Stomach (tissue), 9 donors: ENCODE data around the gene PELO. TPM values are rescaled to one million over a fixed set of nuclear protein-coding genes. Genes with fewer than 3 reads are reported as not detected.
A peak's percentile ranks its signal among the peaks of the same experiment; 100 is the strongest.

Source experiments
- DNase-seq, 2 donors: peaks; one replicate each; pipeline versions ENCODE4 v3.0.0 to v3.0.0-alpha.2; 2013 to 2019
- H3K27ac ChIP-seq, 5 donors: fragments of 200-600 bp in 4 of 5; sonication (generic) in 4 of 5; one replicate each; pipeline ENCODE4 v1.5.1; 2013 to 2019; ENCODE audit warnings: mild to moderate bottlenecking in 1 of 5, moderate library complexity in 1 of 5
- H3K27me3 ChIP-seq, 3 donors: fragments of 200-600 bp; sonication (generic); one replicate each; pipeline ENCODE4 v1.5.1; 2017 to 2019; ENCODE audit warnings: mixed run types in 1 of 3
- H3K36me3 ChIP-seq, 4 donors: fragments of 200-600 bp; sonication (generic); 1 replicate in 3 of 4; 2 replicates in 1 of 4; pipeline ENCODE4 v1.5.1; 2016 to 2019
- H3K4me1 ChIP-seq, 4 donors: fragments of 200-600 bp; sonication (generic); one replicate each; pipeline ENCODE4 v1.5.1; 2016 to 2019
- H3K4me3 ChIP-seq, 4 donors: fragments of 200-600 bp; sonication (generic) in 3 of 4; one replicate each; pipeline ENCODE4 v1.5.1; 2016 to 2019; ENCODE audit warnings: mild to moderate bottlenecking in 1 of 4
- H3K9me3 ChIP-seq, 4 donors: fragments of 200-600 bp; sonication (generic); one replicate each; pipeline ENCODE4 v1.5.1; 2016 to 2019
- EP300 ChIP-seq: sonication (generic); formaldehyde crosslinking; IDR thresholded peaks from one replicate; pipeline ENCODE4 v1.6.1; 2017; ENCODE audit warnings: antibody characterized with exemption
- POLR2A ChIP-seq, 4 donors: fragments of 450-650 bp; IDR thresholded peaks; one replicate each; pipeline ENCODE4 v1.6.1; 2016; ENCODE audit warnings: antibody characterized with exemption in 4 of 4, control low read depth in 2 of 4, mild to moderate bottlenecking in 1 of 4, moderate library complexity in 1 of 4
- POLR2AphosphoS5 ChIP-seq, 3 donors: sonication (generic); formaldehyde crosslinking; IDR thresholded peaks; one replicate each; pipeline ENCODE4 v1.6.1; 2016; ENCODE audit warnings: antibody characterized with exemption in 3 of 3
- whole genome bisulfite sequencing, 5 donors: extraction: QIAGEN DNeasy Blood & Tissue Kit in 3 of 5; methylation state at CpG; one replicate each; pipeline versions ENCODE4 v1.1.5 to v1.1.7; 2013 to 2018; 5-methylcytosine and 5-hydroxymethylcytosine counted together
- intact Hi-C: fragments of 100-400 bp; cut with DNase I; formaldehyde crosslinking; loops from one replicate; pipeline ENCODE4 v1.15.1; 2023; ENCODE audit warnings: low total_unique reads
- polyA plus RNA-seq, 3 donors: library from polyadenylated mRNA; stranded (reverse); fragments of 200-250 nt; gene quantifications; one replicate each; pipeline ENCODE4 v1.2.3, GENCODE V29; 2013
- total RNA-seq, 5 donors: library from RNA; depleted of rRNA; stranded (reverse); fragments of >200 nt; gene quantifications; one replicate each; pipeline versions ENCODE4 v1.1.0 to v1.2.3, GENCODE V29; 2014 to 2016
- TF ChIP-seq, protein P1 (sequence below), 7 experiments: fragments of 450-650 bp in 4 of 7; fragments of 200-600 bp in 3 of 7; sonication (generic) in 3 of 7; IDR thresholded peaks; one replicate each; pipeline ENCODE4 v1.5.1; 2016 to 2019; ENCODE audit warnings: antibody characterized with exemption in 7 of 7, control low read depth in 2 of 7, mild to moderate bottlenecking in 1 of 7
- donor health status: healthy with polysubstance abuse.
- donor health status: Bipolar disorder and iron deficiency.
- donor health status: healthy.

PELO gene
- total and polyA plus RNA-seq, 8 donors, result 5.8 to 62.2 (median 12.5) TPM

DNA sequence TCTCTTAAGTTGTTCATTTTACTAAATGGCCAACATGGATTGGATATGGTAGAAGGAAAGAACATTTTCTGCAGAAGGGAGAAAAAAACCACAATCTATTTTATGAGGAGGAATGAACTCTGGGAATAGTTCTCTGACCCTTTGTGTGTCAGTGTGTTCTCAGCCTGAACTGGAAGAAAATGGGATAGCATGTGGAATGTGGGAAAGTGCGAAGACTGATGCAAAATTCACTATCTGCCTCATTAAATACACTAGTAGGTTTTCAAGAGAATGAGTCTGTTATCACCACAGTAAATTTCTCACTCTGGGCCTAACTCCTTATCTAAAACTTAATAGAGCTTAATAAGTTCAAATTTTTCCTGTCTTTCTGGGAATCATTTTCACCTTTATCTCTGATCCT lies 22.7 kb downstream of the PELO start:
- no peaks in the 10 kb centered on the region for H3K36me3 ChIP-seq
- 46 to 96% (median 52%) methylated on average over 1 of the region's 1 CpG for WGBS, 5 donors
- intact Hi-C loops, result no loop called here
- no peak for DNase-seq
- no peak overlapping the region for H3K4me3 ChIP-seq
- H3K9me3 ChIP-seq, result no peaks in the 10 kb centered on the region
- H3K4me1 ChIP-seq, result peaks cover 0 to 97% (median 50%) of the 10 kb centered on the region in 4 donors
- no peaks in the 10 kb centered on the region for H3K27me3 ChIP-seq
- TF ChIP-seq EP300 (no peak), POLR2A (IDR thresholded peaks at IDR 0.05) (no peak)
- H3K27ac ChIP-seq, result peak overlapping the region in 4 of 5 donors; percentile 64 to 79 (median 70)

GRCh38 chr5:52811067-52811749 lies 23.5 kb downstream of the PELO start:
- intact Hi-C loops, result no loop called here
- WGBS, 5 donors, result 55 to 86% (median 74%) methylated on average over 3 of the region's 3 CpGs
- Histone ChIP-seq H3K4me1 (peaks cover 0 to 90% (median 46%) of the 10 kb centered on the region in 4 donors), H3K27ac (peak overlapping the region in 2 of 5 donors; percentile 13 to 79), H3K36me3 (no peaks in the 10 kb centered on the region), H3K9me3 (no peaks in the 10 kb centered on the region), H3K4me3 (no peak overlapping the region), H3K27me3 (no peaks in the 10 kb centered on the region)
- TF ChIP-seq EP300 (no peak), POLR2A (IDR thresholded peaks at IDR 0.05) (no peak), POLR2AphosphoS5 (IDR thresholded peaks at IDR 0.05) (peak in 1 of 3 donors; percentile 76)
- TF ChIP-seq, protein P1, sequence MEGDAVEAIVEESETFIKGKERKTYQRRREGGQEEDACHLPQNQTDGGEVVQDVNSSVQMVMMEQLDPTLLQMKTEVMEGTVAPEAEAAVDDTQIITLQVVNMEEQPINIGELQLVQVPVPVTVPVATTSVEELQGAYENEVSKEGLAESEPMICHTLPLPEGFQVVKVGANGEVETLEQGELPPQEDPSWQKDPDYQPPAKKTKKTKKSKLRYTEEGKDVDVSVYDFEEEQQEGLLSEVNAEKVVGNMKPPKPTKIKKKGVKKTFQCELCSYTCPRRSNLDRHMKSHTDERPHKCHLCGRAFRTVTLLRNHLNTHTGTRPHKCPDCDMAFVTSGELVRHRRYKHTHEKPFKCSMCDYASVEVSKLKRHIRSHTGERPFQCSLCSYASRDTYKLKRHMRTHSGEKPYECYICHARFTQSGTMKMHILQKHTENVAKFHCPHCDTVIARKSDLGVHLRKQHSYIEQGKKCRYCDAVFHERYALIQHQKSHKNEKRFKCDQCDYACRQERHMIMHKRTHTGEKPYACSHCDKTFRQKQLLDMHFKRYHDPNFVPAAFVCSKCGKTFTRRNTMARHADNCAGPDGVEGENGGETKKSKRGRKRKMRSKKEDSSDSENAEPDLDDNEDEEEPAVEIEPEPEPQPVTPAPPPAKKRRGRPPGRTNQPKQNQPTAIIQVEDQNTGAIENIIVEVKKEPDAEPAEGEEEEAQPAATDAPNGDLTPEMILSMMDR (IDR thresholded peaks at IDR 0.05), result no peak
- DNase-seq, result no peak

DNA sequence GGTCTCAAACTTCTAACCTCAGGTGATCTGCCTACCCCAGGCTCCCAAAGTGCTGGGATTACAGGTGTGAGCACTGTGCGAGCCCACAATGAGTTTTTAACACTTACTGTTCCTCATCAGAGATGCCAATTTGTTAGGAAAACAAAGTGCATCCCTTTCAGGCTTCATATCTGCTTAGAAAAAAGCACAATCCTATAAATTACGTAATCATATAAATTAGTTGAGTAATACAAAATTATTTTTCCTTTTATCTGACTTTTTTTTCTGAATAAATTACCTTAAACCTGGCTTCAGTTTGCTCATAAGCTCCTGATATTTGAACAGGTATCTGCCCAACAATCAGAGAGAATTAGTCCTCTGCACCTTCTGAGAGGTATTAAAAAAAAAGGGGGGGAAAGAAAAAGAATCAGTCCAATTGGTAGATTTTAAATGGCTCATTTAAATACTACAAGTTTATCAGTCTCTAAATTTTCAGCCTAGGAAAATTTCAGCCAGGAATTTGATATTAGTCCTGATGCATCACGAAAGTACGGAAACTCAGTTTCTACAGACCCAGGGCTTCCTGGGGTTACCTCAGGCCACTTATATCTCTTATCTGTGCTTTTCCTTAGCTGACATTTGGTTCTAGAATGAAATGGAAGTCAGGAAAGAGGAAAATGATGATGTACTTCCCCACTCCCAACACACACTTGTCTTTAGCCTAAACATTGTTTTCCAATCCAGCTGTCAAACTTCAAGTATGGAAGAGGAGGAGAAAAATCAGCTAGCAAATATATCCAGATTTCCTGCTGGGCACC lies 26.8 kb downstream of the PELO start:
- peaks cover 0 to 75% (median 38%) of the 10 kb centered on the region in 4 donors for H3K4me1 ChIP-seq
- DNase-seq, result no peak
- WGBS, 5 donors, result 59 to 85% (median 67%) methylated on average over 4 of the region's 4 CpGs
- no peaks in the 10 kb centered on the region for H3K36me3 ChIP-seq
- H3K4me3 ChIP-seq, result no peak overlapping the region
- no peaks in the 10 kb centered on the region for H3K27me3 ChIP-seq
- H3K27ac ChIP-seq, result peak overlapping the region in 3 of 5 donors; percentile 27 to 43 (median 42)
- TF ChIP-seq POLR2A (IDR thresholded peaks at IDR 0.05), result no peak
- TF ChIP-seq EP300, result no peak
- TF ChIP-seq, protein P1 (IDR thresholded peaks at IDR 0.05), result no peak
- TF ChIP-seq POLR2AphosphoS5 (IDR thresholded peaks at IDR 0.05), result no peak
- intact Hi-C loops, result no loop called here
- H3K9me3 ChIP-seq, result no peaks in the 10 kb centered on the region

DNA sequence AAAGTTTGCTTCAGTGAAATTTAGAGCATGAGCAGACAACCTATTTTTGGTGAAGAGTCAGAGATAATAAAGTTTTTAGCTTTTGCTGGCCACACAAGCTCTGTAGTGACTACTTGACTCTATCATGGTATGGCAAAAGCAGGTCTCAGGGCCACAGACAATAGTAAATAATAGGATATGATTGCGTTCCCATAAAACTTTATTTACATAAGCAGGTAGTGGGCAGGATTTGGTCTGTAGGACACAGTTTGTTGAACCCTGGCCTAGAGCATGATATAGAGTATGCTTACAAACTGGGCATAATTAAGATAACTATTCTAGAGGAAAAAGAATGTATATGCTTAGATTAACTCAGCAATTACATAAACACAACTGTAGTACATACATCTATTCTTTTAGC lies 30.1 kb downstream of the PELO start:
- Histone ChIP-seq H3K36me3 (no peaks in the 10 kb centered on the region), H3K27me3 (no peaks in the 10 kb centered on the region), H3K4me1 (peaks cover 0 to 62% (median 29%) of the 10 kb centered on the region in 4 donors), H3K27ac (no peak overlapping the region), H3K9me3 (no peaks in the 10 kb centered on the region), H3K4me3 (no peak overlapping the region)
- 37 to 61% (median 55%) methylated on average over 1 of the region's 1 CpG for WGBS, 5 donors
- DNase-seq, result no peak
- TF ChIP-seq EP300 (no peak), POLR2A (IDR thresholded peaks at IDR 0.05) (no peak), POLR2AphosphoS5 (IDR thresholded peaks at IDR 0.05) (no peak)
- TF ChIP-seq, protein P1 (IDR thresholded peaks at IDR 0.05), result no peak
- intact Hi-C loops, result no loop called here
